Cortex of kidney (tissue), 1 donor: ENCODE measurements around the gene NME9.

Experiments
- DNase-seq: peaks from one replicate; lab custom pipeline; 2025; lab: John Stamatoyannopoulos, UW

Gene NME9

DNA sequence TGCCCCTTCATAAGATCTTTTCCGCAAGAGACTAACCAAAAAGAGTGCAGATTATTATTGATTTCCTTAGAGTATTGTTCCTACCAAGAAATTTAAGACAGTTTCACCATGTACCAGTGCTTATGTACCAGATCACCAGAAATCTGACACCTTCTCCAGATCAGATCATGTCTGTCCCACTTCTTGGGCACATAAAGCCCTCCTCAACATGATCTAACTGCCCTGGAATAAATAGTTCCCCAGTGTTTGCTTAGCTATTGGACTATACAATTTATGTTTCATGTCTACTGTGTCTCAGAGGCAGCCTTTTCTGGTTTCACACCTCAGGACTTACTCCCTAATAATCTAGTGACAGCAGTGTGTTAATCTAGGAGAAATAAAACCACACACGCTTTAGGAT lies 46.8 kb downstream of the NME9 start:
- no peak for DNase-seq

DNA sequence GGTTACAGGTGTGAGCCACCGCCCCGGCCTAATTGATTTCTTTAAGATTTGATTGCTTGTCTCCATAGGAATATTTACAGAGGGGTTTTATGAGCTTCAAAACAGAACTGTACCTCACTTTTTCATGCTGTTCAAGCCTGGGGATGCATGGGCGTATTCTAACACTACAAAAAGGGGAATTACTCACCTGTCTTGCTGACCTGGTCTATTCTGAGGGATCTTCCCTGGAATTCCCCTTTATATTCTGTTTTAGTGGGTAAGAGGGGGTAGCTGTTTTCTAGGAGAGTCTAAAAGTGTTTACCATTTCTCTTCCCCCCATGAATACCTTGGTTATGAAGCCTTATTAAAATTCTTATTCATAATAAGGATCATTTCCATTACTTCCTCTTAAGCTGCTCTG lies 48.1 kb downstream of the NME9 start:
- no peak for DNase-seq

DNA sequence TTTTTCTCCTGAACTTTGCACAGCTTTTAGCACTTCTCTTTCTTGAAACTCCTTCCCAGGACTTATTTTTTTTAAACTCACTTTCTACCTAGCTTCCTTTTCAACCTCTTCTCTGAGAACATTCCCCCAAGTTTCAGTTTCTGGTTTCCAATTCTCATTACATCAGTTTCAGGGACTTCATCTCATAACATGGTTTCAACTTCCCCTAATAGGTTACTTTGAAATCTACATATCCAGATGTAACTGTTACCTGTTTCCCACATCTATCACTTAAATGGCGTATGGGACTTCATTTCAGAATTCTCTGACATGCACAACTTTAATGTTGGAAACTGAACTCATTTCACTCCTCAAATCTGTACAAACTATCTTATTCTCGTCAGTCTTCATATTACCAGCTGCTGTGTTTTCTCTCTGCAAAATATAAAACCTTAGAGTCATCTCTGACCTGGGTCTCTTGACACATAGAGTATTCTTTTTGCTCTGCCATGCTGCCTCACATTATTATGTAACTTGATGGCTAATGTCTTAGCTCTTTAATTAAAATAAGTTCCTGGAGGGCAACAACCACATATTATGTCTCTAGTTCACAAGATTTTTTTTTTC lies 58.4 kb downstream of the NME9 start:
- DNase-seq: no peak

DNA sequence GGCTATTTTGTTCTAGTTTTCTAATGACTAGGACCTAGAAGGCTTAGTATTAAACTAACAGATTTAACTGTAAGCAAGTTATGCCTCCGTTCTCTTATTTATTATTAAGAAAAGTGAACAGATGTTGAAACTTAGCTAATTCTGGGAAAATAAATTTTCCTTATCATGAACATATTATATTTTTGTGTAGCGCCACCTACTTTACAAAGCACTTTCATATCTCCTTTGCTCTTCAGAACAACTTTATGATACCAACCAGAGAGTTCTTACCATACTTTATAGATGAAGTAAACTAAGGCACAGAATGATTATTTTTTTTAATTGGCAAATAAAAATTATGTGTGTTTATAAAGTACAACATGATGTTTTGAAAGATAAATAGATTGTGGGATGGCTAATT lies 59.4 kb downstream of the NME9 start:
- DNase-seq: no peak

DNA sequence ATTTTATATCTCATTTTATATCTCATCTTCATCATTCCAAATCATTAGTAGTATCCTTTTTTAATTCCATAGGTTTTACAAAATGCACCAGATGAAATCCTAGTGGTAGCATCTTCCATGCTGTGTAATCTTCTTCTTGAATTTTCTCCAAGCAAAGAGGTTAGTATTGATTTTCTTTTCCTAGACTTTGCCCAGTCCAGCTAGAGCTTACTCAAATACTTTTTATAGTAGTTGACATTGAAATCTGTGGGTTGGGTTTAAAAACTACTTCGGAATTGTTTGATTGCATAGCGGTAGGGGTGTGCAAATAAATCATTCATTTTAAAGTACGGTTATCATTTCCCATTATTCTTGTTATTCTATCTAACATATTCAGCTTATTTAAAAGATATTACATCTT lies 62.6 kb downstream of the NME9 start:
- DNase-seq: no peak

DNA sequence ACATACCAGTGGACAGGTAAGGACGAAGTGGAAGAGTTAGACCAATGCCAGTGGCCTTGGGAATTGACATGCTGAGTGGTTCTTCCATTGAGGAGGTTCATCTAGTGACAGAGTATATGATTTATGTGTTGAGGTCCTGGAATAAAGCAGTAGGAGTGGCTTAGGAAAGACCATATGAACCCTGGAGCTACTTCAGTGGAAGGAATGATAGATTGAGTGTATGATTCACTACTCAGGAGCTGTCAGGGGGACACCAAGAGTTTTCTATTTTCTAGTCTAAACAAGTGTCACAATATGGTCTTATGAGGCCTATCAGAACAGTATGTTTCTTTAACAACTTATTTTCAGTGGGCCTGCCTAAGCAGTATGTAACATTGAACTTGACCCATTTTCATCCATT lies 63.9 kb downstream of the NME9 start:
- no peak for DNase-seq

DNA sequence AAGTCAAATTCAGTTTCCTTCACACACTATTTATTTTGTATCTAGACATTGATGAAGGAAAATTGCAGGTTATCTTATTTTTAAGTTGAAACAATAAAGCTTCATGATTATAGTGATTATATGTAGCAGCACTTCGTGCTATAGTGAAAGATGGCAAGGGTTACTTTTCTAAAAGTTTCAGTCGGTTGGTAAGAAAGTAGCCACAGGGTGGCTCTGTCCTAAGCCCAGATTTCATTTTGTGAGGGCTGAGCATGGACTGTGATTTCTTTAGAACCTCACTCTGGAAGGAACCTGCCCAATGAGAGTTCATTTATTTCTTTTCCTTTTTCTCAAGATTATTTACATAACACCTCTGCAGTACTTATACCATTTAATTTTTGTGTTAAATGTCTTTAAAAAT lies 66.5 kb downstream of the NME9 start:
- no peak for DNase-seq

DNA sequence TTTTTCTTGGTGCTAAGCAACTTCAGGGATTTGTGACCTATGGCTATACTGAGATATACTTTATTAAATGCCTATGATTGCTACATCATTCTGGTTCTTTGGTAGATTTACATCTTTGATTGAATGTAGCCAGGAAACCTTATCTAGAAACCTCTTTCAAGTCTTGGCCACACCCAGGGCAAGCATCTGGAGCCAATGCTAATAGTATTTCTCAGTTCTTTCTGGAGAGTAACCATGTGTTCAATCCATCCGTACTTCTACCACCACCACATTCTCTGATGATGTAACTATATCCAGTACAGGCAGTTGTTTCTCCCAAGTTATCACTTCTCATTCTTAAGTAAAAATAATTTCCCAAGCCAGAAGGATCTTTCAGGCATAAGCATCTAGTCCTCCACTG lies 69.0 kb downstream of the NME9 start:
- no peak for DNase-seq

DNA sequence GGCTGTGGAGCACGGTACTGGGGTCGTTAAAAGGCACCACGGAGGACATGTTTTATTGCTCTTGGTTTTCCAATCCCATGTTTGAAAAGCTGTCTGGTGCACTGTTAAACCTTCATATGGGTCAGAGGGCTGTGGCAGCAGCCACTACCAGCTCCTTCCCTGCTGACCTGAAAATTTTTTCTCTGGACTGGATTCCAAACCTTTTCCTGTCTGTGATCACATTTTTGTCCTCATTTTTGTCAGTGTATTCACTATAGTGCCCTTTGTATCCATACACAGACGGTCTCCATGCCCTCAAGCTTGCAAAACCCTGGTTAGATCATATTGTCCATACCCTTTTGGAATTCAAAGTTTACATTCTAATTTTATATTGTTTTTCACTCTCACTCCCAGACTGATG lies 70.5 kb downstream of the NME9 start:
- no peak for DNase-seq

DNA sequence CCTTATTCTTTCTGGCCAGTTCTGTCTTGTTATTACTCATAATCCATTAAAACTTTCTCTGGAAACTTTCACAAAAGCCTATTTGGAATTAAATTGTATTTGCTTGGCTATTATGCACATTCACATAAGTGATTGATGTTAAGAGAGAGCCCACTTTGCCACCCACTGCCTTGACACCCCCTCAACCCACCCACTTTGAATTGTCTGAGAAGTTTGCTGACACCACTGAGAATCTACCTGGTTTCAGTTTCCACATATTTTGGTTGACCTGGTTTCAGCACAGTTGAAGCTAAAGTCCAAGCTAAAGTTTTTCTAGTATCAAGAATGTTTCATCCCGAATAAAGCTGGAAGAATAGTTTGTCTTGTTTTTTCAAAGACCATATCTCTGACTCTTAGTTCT lies 71.7 kb downstream of the NME9 start:
- DNase-seq: no peak

DNA sequence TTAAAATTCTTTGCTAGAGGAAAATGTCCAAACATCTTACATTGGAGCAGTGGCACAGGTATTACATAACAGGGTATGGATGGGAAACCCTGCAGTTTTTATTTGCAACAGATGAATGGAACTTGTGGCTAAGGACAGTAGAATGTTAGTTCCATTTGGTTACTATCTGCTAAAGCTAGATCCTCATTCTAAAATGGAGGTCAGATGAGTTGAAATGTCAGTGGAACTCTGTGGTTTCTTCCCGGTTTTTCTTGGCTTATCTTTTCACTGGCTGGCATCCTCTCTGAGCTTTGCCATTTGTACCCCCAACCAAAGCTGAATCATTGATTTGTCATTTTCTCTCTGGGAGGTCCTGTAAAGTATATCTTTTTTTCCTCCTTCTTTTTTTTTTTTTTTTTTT lies 73.6 kb downstream of the NME9 start:
- DNase-seq: no peak

DNA sequence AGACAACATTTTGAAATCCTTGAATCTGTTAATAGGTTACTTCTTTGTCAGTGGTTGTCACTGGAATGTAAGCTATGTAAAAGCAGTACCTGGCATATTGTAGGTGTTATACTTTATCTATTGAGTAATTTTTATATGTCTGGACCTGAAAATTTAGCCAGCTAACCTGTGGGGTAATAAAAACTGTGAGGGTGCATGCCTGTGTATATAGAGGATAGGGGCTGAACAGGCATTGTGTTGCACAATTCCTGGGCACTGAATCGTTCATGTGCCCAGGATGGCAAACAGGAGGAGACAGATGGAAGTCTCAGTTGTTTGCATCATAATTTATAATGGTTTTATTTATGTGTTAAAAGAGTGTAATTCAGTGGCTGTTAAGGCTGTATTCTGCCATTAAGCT lies 75.4 kb downstream of the NME9 start:
- DNase-seq: no peak

DNA sequence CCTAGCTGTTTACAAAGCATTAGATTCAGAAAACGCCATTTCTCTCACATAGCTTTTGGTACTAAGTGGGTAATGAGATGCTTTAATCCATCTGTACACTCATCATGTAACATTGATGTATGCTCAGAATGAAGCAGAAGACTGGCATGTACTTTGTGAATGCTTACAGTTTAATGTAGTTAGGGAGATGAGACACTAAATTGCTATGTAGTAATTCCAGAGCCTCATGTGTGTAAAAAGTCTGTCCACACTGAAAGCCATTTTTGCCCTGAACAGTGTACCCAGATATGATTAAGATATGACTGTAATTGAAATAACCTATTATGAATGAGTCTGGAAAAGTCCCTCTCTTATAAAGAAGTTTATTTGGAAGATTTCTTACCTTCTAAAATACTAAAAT lies 76.0 kb downstream of the NME9 start:
- DNase-seq: no peak
